ENCODE data around the gene NFIB.

Gene NFIB

GRCh38 chr9:14311171-14311949 lies 2.6 kb downstream of the NFIB start:
- no peak for TF ChIP-seq ZNF274 (IDR thresholded peaks at IDR 0.05; ENCODE audit: low read depth, low read length)

GRCh38 chr9:14310311-14310710 lies 3.6 kb downstream of the NFIB start:
- TF ChIP-seq ZNF274 (IDR thresholded peaks at IDR 0.05; ENCODE audit: low read depth, low read length), result no peak
- H3K4me3 ChIP-seq (ENCODE audit: low read length), result no peak overlapping the region; the same call in 1 of the 2 replicates

More at GRCh38 chr9:14311171-14311949, 2.6 kb downstream of the NFIB start:
- peak overlapping the region; percentile 25; the same call in 1 of the 2 replicates for H3K4me3 ChIP-seq (ENCODE audit: low read length)

DNA sequence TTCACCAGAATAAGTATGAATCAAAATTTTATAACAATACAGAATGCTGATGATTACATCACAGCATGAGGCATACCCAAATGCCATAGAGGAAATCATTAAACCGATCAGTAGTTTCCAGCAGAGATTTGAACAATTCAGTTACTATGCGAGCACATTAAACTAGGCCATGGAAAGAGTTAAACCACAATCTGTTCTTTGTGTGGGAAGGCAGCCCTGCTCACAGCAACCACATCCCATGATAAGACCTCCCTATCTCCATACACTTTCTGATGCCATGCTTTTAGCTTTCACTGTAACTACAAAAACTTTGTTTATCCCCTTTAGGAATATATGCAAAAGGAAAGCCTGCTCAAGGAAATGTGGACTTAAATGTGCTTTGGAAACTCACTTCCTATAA lies 4.5 kb downstream of the NFIB start:
- no peak overlapping the region for H3K4me3 ChIP-seq (ENCODE audit: low read length)
- TF ChIP-seq ZNF274 (IDR thresholded peaks at IDR 0.05; ENCODE audit: low read depth, low read length), result no peak

GRCh38 chr9:14308853-14309145 lies 5.1 kb downstream of the NFIB start:
- no peak for TF ChIP-seq ZNF274 (IDR thresholded peaks at IDR 0.05; ENCODE audit: low read depth, low read length)
- no peak overlapping the region for H3K4me3 ChIP-seq (ENCODE audit: low read length)

- H3K4me3 ChIP-seq (ENCODE audit: low read length), result no peak overlapping the region
- no peak for TF ChIP-seq ZNF274 (IDR thresholded peaks at IDR 0.05; ENCODE audit: low read depth, low read length)
Observed at GRCh38 chr9:14307989-14308852, 5.7 kb downstream of the NFIB start.

DNA sequence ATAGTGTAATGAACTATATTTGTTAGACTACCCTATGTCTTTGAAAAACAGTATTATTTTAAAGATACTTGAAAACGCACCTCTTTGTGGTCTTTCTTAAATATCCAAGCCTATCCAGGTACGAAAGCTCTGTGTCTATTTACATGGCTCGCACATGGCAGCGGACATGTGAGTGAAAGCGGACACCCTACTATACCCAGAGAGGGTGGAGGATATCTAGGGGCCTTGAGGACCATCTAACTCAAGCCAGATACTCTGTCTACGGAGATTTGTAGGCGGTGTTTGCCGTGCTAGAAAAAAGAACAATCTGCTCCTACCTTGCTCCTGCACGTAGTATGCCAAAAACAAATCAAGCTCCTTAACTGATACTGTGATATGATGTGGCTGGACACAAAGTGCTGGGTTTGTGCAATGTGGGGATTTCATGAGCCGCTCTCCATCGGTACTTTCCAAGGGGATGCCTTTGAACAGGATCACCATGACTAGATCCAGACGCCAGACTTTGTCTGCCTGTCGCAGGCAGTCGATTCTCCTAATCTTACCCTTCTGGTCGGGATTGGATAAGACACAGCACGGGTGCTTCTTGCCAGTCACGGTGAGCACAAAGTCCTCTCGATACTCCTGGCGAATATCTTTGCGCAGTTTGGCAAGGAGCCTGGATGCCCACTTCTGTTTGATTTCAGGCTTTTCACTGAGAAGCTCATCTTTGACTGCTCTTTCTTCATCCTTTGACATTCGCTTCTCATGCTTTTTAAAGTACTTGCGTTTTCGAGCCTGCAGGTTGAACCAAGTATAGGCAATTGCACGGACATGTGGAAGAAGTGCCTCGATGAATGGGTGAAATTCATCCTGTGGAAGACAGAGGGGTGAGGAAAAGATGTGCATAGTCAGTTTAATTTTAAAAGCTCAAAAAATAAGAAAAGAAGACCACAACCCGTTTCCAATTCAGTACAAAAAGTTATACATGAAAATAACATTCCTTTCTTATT lies 7.0 kb downstream of the NFIB start:
- no peak for TF ChIP-seq ZNF274 (IDR thresholded peaks at IDR 0.05; ENCODE audit: low read depth, low read length)

GRCh38 chr9:14306188-14306587 lies 7.8 kb downstream of the NFIB start:
- TF ChIP-seq ZNF274 (IDR thresholded peaks at IDR 0.05; ENCODE audit: low read depth, low read length), result no peak
- H3K4me3 ChIP-seq (ENCODE audit: low read length), result no peak overlapping the region

More for the DNA sequence above, 7.0 kb downstream of the NFIB start:
- H3K4me3 ChIP-seq (ENCODE audit: low read length), result no peak overlapping the region

DNA sequence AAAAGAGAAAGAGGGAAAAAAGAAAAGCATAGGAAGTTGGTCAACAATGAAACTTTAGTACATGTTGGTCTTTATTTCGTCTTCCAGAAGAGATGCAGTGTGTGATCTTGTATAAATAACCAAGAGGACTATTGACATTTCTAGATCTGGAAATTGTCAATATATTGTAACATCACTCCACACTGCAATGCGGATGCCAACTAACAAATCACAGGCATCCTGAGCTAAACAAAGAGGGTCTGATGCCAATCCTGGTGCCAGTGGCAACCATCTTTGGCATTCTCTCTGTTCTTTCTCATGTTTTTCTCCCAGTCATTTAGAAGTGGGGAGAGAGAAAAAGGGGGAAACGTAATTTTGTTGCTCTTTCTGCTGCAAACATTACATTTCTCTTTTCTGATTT lies 9.7 kb downstream of the NFIB start:
- H3K4me3 ChIP-seq (ENCODE audit: low read length), result no peak overlapping the region
- no peak for TF ChIP-seq ZNF274 (IDR thresholded peaks at IDR 0.05; ENCODE audit: low read depth, low read length)

DNA sequence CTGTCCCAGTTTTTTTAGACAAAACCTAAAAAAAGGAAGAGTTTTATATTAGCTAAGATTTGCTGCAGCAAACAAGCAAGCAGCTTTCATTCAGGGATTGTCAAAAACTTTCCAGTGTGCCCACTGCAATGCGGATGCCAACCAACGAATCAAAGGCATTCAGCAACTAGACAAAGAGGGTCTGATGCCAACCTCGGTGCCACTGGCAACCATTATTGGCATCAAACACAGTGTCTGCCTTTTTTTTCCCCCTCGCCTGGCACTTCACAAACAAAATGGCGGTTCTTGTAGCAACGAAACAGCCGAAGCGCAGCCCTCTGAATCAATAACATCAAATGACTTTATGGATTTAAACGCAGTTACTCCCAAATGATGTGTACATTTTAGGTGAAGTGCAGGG lies 10.4 kb downstream of the NFIB start:
- no peak for TF ChIP-seq ZNF274 (IDR thresholded peaks at IDR 0.05; ENCODE audit: low read depth, low read length)
- no peak overlapping the region for H3K4me3 ChIP-seq (ENCODE audit: low read length)

DNA sequence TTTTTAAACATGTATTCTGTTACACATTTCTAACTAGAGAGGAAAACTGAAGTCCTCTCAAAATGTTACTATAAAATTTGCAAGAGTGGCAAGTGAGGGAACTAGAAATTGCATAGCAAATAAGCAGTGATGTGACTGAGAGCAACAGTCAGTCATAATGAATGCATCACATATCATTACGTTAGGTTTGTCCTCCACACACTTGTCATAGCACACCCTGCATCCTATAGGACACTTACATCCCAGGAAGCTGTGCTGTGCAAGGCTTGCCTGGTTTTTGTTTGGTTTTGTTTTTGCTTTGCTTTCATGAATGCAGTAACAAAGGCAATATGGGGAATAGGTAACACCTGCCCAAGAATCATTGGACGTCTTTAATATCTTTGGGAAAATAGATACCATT lies 10.8 kb downstream of the NFIB start:
- no peak overlapping the region for H3K4me3 ChIP-seq (ENCODE audit: low read length)
- TF ChIP-seq ZNF274 (IDR thresholded peaks at IDR 0.05; ENCODE audit: low read depth, low read length), result no peak

- no peak for TF ChIP-seq ZNF274 (IDR thresholded peaks at IDR 0.05; ENCODE audit: low read depth, low read length)
- H3K4me3 ChIP-seq (ENCODE audit: low read length), result no peak overlapping the region
Observed at GRCh38 chr9:14302405-14302804, 11.5 kb downstream of the NFIB start.

GRCh38 chr9:14301583-14302021 lies 12.3 kb downstream of the NFIB start:
- H3K4me3 ChIP-seq (ENCODE audit: low read length), result no peak overlapping the region

GRCh38 chr9:14301006-14301405 lies 12.9 kb downstream of the NFIB start:
- no peak overlapping the region for H3K4me3 ChIP-seq (ENCODE audit: low read length)
- no peak for TF ChIP-seq ZNF274 (IDR thresholded peaks at IDR 0.05; ENCODE audit: low read depth, low read length)

More at GRCh38 chr9:14301583-14302021, 12.3 kb downstream of the NFIB start:
- no peak for TF ChIP-seq ZNF274 (IDR thresholded peaks at IDR 0.05; ENCODE audit: low read depth, low read length)

DNA sequence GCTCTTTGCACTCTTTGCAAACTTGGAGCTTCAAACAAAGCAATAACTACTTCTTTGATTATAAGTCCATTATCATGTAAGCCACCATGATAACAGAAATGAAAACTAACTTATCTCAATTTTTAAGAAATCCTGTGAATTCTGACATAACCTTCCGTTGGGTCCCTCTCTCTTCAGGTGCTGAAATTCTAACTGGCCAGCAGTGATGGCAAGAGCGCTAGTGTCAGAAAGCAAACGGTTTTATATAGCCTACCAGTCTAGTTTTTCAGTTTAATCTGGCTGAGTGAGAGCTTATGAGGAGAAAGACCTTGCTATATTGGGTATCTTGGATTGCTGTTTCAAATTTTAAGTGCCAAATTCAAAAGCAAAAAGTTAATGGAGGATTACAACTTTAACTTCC lies 13.4 kb downstream of the NFIB start:
- H3K4me3 ChIP-seq (ENCODE audit: low read length), result no peak overlapping the region
- no peak for TF ChIP-seq ZNF274 (IDR thresholded peaks at IDR 0.05; ENCODE audit: low read depth, low read length)

All from GM08714 (cell line).